ENCODE results near the gene JADE2. TPM values are rescaled to one million over a fixed set of nuclear protein-coding genes. Genes with fewer than 3 reads are reported as not detected.

The JADE2 gene
- total and polyA plus RNA-seq, 2 experiments from 2014 or later: 14.9 to 35.4 TPM

DNA sequence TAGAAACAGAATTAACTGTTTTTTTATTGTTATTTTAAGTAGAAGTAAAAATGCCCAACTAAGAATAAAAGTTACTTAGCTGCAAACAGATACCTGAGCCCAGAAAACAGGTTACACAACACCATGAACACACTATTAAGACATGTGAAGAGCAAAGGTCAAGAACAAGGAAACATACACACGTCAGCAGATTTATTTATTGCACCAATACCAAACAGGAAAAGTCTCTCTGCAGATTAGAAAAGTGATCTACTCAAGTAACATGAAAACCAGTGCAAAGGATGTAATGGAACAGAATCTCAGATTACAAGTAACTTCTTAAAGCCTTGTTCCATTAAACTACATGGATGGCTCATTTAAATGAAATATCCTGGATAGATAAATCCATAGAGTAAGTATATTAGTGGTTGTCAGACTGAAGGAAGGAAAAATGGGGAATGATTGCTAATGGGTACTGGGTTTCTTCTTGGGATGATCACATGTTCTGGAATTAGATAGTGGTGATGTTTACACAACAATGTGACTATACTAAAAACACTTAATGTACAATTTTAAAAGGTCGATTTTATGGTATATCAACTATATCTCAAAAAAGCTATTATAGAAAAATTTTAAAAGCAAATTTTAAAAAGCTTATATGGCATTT, 101.0 kb downstream of the JADE2 start:
- Histone ChIP-seq H3K4me3 (no peak overlapping the region), H3K4me2 (peak overlapping the region; percentile 18), H3K27me3 (no peaks in the 10 kb centered on the region), H3K36me3 (replicated peaks; ENCODE audit: insufficient read depth, low read depth) (no peaks in the 10 kb centered on the region), H3K4me1 (ENCODE audit: insufficient read depth) (peaks cover 21% of the 10 kb centered on the region), H3K79me2 (peaks cover 86% of the 10 kb centered on the region), H3K9me3 (ENCODE audit: low read depth) (no peaks in the 10 kb centered on the region), H3K9me2 (replicated peaks; ENCODE audit: insufficient read depth) (no peaks in the 10 kb centered on the region), H4K20me1 (ENCODE audit: insufficient read depth, poor library complexity, severe bottlenecking) (no peaks in the 10 kb centered on the region), H3K27ac (peak overlapping the region; percentile 90), H2AFZ (no peak overlapping the region)
- TF ChIP-seq, protein P1, sequence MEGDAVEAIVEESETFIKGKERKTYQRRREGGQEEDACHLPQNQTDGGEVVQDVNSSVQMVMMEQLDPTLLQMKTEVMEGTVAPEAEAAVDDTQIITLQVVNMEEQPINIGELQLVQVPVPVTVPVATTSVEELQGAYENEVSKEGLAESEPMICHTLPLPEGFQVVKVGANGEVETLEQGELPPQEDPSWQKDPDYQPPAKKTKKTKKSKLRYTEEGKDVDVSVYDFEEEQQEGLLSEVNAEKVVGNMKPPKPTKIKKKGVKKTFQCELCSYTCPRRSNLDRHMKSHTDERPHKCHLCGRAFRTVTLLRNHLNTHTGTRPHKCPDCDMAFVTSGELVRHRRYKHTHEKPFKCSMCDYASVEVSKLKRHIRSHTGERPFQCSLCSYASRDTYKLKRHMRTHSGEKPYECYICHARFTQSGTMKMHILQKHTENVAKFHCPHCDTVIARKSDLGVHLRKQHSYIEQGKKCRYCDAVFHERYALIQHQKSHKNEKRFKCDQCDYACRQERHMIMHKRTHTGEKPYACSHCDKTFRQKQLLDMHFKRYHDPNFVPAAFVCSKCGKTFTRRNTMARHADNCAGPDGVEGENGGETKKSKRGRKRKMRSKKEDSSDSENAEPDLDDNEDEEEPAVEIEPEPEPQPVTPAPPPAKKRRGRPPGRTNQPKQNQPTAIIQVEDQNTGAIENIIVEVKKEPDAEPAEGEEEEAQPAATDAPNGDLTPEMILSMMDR (IDR thresholded peaks at IDR 0.05; ENCODE audit: poor library complexity): no peak
- no peak for TF ChIP-seq EZH2phosphoT487 (IDR thresholded peaks at IDR 0.05; ENCODE audit: low read depth, severe bottlenecking, unreplicated experiment)
- no peak for TF ChIP-seq EZH2 (IDR thresholded peaks at IDR 0.05; ENCODE audit: borderline replicate concordance)
- DNase-seq (ENCODE audit: low spot score): peak; percentile 70
- WGBS (ENCODE audit: low lambda C conversion rate, missing lambda C conversion rate): 56% methylated on average over 2 of the region's 2 CpGs

Small RNA genes within 50 kb of the gene (small RNA-seq; reads per million reads assigned to genes)
- not detected for gene RN7SL541P
- not detected for gene RNU6-456P

Other genes with a start within 250 kb of the JADE2 start
- gene CDKL3, start 158.5 kb upstream of the JADE2 start, total RNA-seq: 1.4 and 3.4 TPM in 2 replicates
- gene CDKL3, start 158.5 kb upstream of the JADE2 start, polyA plus RNA-seq: 1.1 and 1.4 TPM in 2 replicates
- gene UBE2B, start 154.1 kb upstream of the JADE2 start, total RNA-seq: 78.9 and 82.0 TPM in 2 replicates
- 117 and 128 TPM in 2 replicates for gene UBE2B, start 154.1 kb upstream of the JADE2 start, polyA plus RNA-seq
- gene CDKN2AIPNL, start 113.8 kb upstream of the JADE2 start, total RNA-seq: 24.1 and 34.4 TPM in 2 replicates
- gene CDKN2AIPNL, start 113.8 kb upstream of the JADE2 start, polyA plus RNA-seq: 29.9 and 30.0 TPM in 2 replicates
- gene SAR1B, start 107.2 kb downstream of the JADE2 start, total RNA-seq: 119 and 125 TPM in 2 replicates
- 73.2 and 80.5 TPM in 2 replicates for gene SAR1B, start 107.2 kb downstream of the JADE2 start, polyA plus RNA-seq
- 59.9 and 69.4 TPM in 2 replicates for gene SEC24A, start 123.1 kb downstream of the JADE2 start, total RNA-seq
- 17.2 and 18.9 TPM in 2 replicates for gene SEC24A, start 123.1 kb downstream of the JADE2 start, polyA plus RNA-seq
- 33.5 and 33.8 TPM in 2 replicates for gene CAMLG, start 212.9 kb downstream of the JADE2 start, total RNA-seq
- 27.3 and 37.1 TPM in 2 replicates for gene CAMLG, start 212.9 kb downstream of the JADE2 start, polyA plus RNA-seq
- gene DDX46, start 233.1 kb downstream of the JADE2 start, total RNA-seq: 27.0 and 31.0 TPM in 2 replicates
- 15.3 and 24.6 TPM in 2 replicates for gene DDX46, start 233.1 kb downstream of the JADE2 start, polyA plus RNA-seq